ENCODE measurements around the gene ZBTB40. TPM values are rescaled to one million over a fixed set of nuclear protein-coding genes. Genes with fewer than 3 reads are reported as not detected.
A peak's percentile ranks its signal among the peaks of the same experiment; 100 is the strongest.

ZBTB40 gene
- total RNA-seq, 3 donors from 2014 or later = 14.8 to 28.0 (median 16.7) TPM

DNA sequence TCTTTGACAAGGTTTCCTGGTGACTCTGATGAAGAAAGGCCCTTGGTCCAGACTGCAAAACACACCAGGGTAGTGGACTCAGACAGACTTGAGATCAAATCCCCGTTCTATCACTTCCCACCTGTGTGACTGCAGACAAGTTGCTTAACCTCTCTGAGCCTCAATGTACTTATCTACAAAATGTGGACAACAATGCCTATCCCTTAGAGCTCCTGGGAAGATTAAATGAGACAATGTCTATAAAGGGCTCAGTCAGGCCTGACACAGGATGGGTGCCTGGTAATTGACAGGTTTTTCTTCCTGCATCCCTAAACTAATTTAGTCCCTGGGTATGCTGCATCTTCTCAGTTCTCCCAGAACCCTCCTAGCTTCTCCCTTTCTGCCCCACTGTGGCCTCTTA lies 37.9 kb upstream of the ZBTB40 start:
- ATAC-seq (no peak), DNase-seq (no peak)
- TF ChIP-seq, protein P1, sequence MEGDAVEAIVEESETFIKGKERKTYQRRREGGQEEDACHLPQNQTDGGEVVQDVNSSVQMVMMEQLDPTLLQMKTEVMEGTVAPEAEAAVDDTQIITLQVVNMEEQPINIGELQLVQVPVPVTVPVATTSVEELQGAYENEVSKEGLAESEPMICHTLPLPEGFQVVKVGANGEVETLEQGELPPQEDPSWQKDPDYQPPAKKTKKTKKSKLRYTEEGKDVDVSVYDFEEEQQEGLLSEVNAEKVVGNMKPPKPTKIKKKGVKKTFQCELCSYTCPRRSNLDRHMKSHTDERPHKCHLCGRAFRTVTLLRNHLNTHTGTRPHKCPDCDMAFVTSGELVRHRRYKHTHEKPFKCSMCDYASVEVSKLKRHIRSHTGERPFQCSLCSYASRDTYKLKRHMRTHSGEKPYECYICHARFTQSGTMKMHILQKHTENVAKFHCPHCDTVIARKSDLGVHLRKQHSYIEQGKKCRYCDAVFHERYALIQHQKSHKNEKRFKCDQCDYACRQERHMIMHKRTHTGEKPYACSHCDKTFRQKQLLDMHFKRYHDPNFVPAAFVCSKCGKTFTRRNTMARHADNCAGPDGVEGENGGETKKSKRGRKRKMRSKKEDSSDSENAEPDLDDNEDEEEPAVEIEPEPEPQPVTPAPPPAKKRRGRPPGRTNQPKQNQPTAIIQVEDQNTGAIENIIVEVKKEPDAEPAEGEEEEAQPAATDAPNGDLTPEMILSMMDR (IDR thresholded peaks at IDR 0.05) = no peak
- Histone ChIP-seq H3K4me1 (ENCODE audit: low read depth) (peaks cover 6% of the 10 kb centered on the region), H3K4me3 (no peak overlapping the region), H3K36me3 (ENCODE audit: low read depth) (no peaks in the 10 kb centered on the region), H3K9me3 (no peaks in the 10 kb centered on the region)
- intact Hi-C loops (cut with DNase I, micrococcal nuclease) = no loop called here

DNA sequence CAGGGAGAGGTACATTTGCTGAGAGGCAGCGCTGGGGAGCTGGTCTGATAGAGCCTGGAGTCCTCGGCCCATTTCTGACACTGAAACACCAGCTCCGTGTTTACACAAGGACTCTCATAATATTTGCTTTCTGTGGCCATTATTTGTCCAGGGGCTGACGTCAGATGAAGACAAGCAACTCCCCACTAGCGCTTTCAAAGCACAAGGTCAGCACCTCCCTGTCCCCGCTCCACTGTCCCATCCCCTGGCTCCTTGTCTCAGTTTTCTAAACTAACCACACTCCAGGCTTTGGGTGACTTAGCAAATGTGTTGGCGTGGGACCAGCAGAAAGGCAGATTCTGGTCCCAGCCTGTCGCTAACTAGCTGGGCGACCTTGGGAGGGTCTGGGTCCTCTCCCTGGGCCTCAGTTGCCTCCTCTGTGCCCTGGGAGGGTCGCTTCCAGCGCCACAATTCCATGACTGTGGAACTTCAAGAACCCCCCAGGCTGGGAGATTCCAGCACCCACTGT lies 37.4 kb upstream of the ZBTB40 start:
- H3K4me3 ChIP-seq = no peak overlapping the region
- H3K4me1 ChIP-seq (ENCODE audit: low read depth) = peaks cover 6% of the 10 kb centered on the region
- no peaks in the 10 kb centered on the region for H3K9me3 ChIP-seq
- intact Hi-C loops (cut with DNase I, micrococcal nuclease) = no loop called here
- ATAC-seq = peak; percentile 70
- peak in 1 of 3 donors; percentile 62 for DNase-seq
- TF ChIP-seq, protein P1 (IDR thresholded peaks at IDR 0.05) = no peak
- H3K36me3 ChIP-seq (ENCODE audit: low read depth) = no peaks in the 10 kb centered on the region

DNA sequence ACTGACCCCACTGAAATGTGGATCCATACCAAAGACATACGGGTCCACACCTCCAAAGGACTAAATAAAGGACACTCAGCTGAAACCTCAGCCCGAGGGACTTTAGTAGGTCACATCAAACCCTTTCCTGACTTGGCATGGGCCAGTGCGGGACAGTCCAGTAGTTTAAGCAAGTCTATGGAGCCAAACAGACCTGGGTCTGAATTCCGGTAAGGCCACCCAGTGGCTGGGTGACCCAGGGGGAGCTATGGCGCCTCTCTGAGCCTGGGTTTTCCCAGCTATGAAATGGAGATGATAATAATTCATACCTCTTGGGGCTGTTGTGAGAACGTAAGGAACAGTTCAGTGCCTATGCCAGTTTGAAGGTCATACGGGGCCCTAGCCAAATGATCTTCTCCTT lies 36.2 kb upstream of the ZBTB40 start:
- intact Hi-C loops (cut with DNase I, micrococcal nuclease) = loop anchor here in 1 of 2 donors (5.0 kb wide), 1 partner anchor 283 kb away; no protein-coding TSS in a partner anchor
- no peaks in the 10 kb centered on the region for H3K36me3 ChIP-seq (ENCODE audit: low read depth)
- TF ChIP-seq, protein P1 (IDR thresholded peaks at IDR 0.05) = no peak
- no peak overlapping the region for H3K4me3 ChIP-seq
- ATAC-seq = no peak
- no peaks in the 10 kb centered on the region for H3K9me3 ChIP-seq
- H3K4me1 ChIP-seq (ENCODE audit: low read depth) = peaks cover 6% of the 10 kb centered on the region
- DNase-seq = no peak

DNA sequence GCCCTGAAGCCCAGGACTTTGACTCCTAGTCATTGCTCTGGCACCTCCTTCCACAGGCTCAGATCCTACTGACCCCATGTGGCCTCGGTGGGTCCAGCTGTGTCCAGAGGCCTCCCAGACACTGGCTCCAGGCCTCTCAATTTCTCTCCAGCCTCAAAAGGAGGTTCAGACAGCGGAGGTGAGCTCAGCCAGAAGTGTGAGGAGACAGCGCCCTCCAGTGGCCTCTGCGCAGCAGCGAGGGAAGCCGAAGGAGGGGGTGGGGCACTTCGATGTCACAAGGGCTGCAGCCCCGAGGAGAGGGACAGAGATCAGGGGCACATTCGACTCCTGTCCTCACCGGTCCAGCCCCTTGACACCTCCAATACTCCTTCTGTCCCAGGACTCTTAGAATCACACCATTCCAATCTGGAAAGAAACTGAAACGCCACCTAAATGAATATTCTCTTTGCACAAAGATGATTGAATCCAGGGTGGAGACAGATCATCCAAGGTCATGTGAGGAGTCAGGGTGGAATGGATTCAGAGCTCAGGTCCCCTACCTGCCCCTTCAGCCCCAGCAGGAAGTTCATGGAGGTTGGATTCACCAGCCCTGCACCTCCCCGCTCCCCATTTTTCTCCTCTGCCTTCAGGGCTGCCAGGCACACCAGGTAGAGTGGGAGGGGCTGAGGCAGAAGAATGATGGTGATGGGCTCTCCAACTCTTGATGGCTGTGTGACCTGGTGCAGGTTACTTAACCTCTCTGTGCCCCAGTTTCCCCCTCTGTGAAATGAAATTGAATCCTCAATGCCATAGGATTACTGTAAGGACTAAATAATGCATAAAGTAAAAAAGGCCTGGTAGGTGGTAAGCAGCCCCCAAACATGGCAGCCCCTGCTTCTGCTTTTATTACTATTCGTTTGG lies 34.8 kb upstream of the ZBTB40 start:
- H3K4me1 ChIP-seq (ENCODE audit: low read depth) = peaks cover 6% of the 10 kb centered on the region
- H3K9me3 ChIP-seq = no peaks in the 10 kb centered on the region
- peak; percentile 69 to 86 (median 80) for DNase-seq
- TF ChIP-seq, protein P1 (IDR thresholded peaks at IDR 0.05) = peak; percentile 85
- no peaks in the 10 kb centered on the region for H3K36me3 ChIP-seq (ENCODE audit: low read depth)
- intact Hi-C loops (cut with DNase I, micrococcal nuclease) = loop anchor here in 1 of 2 donors (5.0 kb wide), 1 partner anchor 285 kb away; no protein-coding TSS in a partner anchor
- no peak overlapping the region for H3K4me3 ChIP-seq
- ATAC-seq = peak; percentile 81

GRCh38 chr1:22417466-22417865 lies 34.2 kb upstream of the ZBTB40 start:
- no peaks in the 10 kb centered on the region for H3K36me3 ChIP-seq (ENCODE audit: low read depth)
- H3K4me3 ChIP-seq = no peak overlapping the region
- no peak for ATAC-seq
- DNase-seq = no peak
- intact Hi-C loops (cut with DNase I, micrococcal nuclease) = loop anchor here in 1 of 2 donors (5.0 kb wide), 1 partner anchor 285 kb away; no protein-coding TSS in a partner anchor
- peaks cover 6% of the 10 kb centered on the region for H3K4me1 ChIP-seq (ENCODE audit: low read depth)
- TF ChIP-seq, protein P1 (IDR thresholded peaks at IDR 0.05) = no peak
- no peaks in the 10 kb centered on the region for H3K9me3 ChIP-seq
